Measurements from ENCODE around the gene MPP4.

MPP4 gene

GRCh38 chr2:201621293-201621999, 77.0 kb downstream of the MPP4 start:
- Histone ChIP-seq H3K27ac (ENCODE audit: low read length) (no peak overlapping the region), H3K4me2 (ENCODE audit: insufficient read depth, low read length) (no peak overlapping the region), H2AFZ (ENCODE audit: low read depth, low read length) (no peak overlapping the region), H3K4me1 (ENCODE audit: insufficient read depth, low read length) (no peaks in the 10 kb centered on the region), H3K79me2 (ENCODE audit: insufficient read depth, low read length) (no peaks in the 10 kb centered on the region), H3K4me3 (ENCODE audit: low read depth in 1 of 2, low read length in 2 of 2) (no peak overlapping the region), H4K20me1 (ENCODE audit: insufficient read depth, low read length) (no peaks in the 10 kb centered on the region), H3K9ac (ENCODE audit: low read depth, low read length) (no peak overlapping the region), H3K9me3 (ENCODE audit: insufficient read depth, low read length, severe bottlenecking) (no peaks in the 10 kb centered on the region), H3K27me3 (ENCODE audit: insufficient read depth, low read length, poor library complexity) (no peaks in the 10 kb centered on the region), H3K36me3 (ENCODE audit: insufficient read depth, low read length) (peaks cover 20% of the 10 kb centered on the region)
- ATAC-seq (ENCODE audit: insufficient read depth, low read depth) (no peak), DNase-seq (no peak)
- no peak for TF ChIP-seq EZH2 (IDR thresholded peaks at IDR 0.05; ENCODE audit: borderline replicate concordance, low read depth, low read length, severe bottlenecking)
- TF ChIP-seq CTCF (IDR thresholded peaks at IDR 0.05; ENCODE audit: borderline replicate concordance, extremely low read depth, low read length, poor library complexity, severe bottlenecking): no peak

GRCh38 chr2:201618744-201619662, 79.4 kb downstream of the MPP4 start:
- no peak overlapping the region for H3K9ac ChIP-seq (ENCODE audit: low read depth, low read length)
- no peaks in the 10 kb centered on the region for H3K27me3 ChIP-seq (ENCODE audit: insufficient read depth, low read length, poor library complexity)
- H3K4me3 ChIP-seq (ENCODE audit: low read depth in 1 of 2, low read length in 2 of 2): no peak overlapping the region
- TF ChIP-seq EZH2 (IDR thresholded peaks at IDR 0.05; ENCODE audit: borderline replicate concordance, low read depth, low read length, severe bottlenecking) (no peak), CTCF (IDR thresholded peaks at IDR 0.05; ENCODE audit: borderline replicate concordance, extremely low read depth, low read length, poor library complexity, severe bottlenecking) (no peak)
- H3K9me3 ChIP-seq (ENCODE audit: insufficient read depth, low read length, severe bottlenecking): no peaks in the 10 kb centered on the region
- DNase-seq (no peak), ATAC-seq (ENCODE audit: insufficient read depth, low read depth) (no peak)
- H3K79me2 ChIP-seq (ENCODE audit: insufficient read depth, low read length): no peaks in the 10 kb centered on the region
- no peak overlapping the region for H3K27ac ChIP-seq (ENCODE audit: low read length)
- H4K20me1 ChIP-seq (ENCODE audit: insufficient read depth, low read length): no peaks in the 10 kb centered on the region
- H3K4me1 ChIP-seq (ENCODE audit: insufficient read depth, low read length): no peaks in the 10 kb centered on the region
- peaks cover 9% of the 10 kb centered on the region for H3K36me3 ChIP-seq (ENCODE audit: insufficient read depth, low read length)
- no peak overlapping the region for H3K4me2 ChIP-seq (ENCODE audit: insufficient read depth, low read length)
- H2AFZ ChIP-seq (ENCODE audit: low read depth, low read length): no peak overlapping the region

GRCh38 chr2:201608021-201608420, 90.4 kb downstream of the MPP4 start:
- Histone ChIP-seq H2AFZ (ENCODE audit: low read depth, low read length) (no peak overlapping the region), H3K36me3 (ENCODE audit: insufficient read depth, low read length) (no peaks in the 10 kb centered on the region), H4K20me1 (ENCODE audit: insufficient read depth, low read length) (no peaks in the 10 kb centered on the region), H3K9ac (ENCODE audit: low read depth, low read length) (no peak overlapping the region), H3K27ac (ENCODE audit: low read length) (no peak overlapping the region), H3K4me2 (ENCODE audit: insufficient read depth, low read length) (no peak overlapping the region), H3K79me2 (ENCODE audit: insufficient read depth, low read length) (no peaks in the 10 kb centered on the region), H3K27me3 (ENCODE audit: insufficient read depth, low read length, poor library complexity) (no peaks in the 10 kb centered on the region), H3K9me3 (ENCODE audit: insufficient read depth, low read length, severe bottlenecking) (no peaks in the 10 kb centered on the region), H3K4me1 (ENCODE audit: insufficient read depth, low read length) (no peaks in the 10 kb centered on the region), H3K4me3 (ENCODE audit: low read depth in 1 of 2, low read length in 2 of 2) (no peak overlapping the region)
- no peak for DNase-seq
- TF ChIP-seq EZH2 (IDR thresholded peaks at IDR 0.05; ENCODE audit: borderline replicate concordance, low read depth, low read length, severe bottlenecking) (no peak), CTCF (IDR thresholded peaks at IDR 0.05; ENCODE audit: borderline replicate concordance, extremely low read depth, low read length, poor library complexity, severe bottlenecking) (no peak)
- ATAC-seq (ENCODE audit: insufficient read depth, low read depth): no peak

Measured in DND-41 (cell line).